ENCODE measurements around the gene SSBP1. TPM values are rescaled to one million over a fixed set of nuclear protein-coding genes. Genes with fewer than 3 reads are reported as not detected.
"Not testable (repeated sequence)": the region's sequence is repeated elsewhere in the genome, so short reads cannot be mapped to it uniquely, and the experiment has no call there.

SSBP1 gene
- total RNA-seq (2014; rRNA removed; shearing (Covaris generic)): 165 and 173 TPM in 2 replicates

- peak; percentile 83 for DNase-seq
- Histone ChIP-seq H3K36me3 (replicated peaks; ENCODE audit: control insufficient read depth, insufficient read depth, low read length) (peaks cover 21% of the 10 kb centered on the region), H3K27me3 (ENCODE audit: control insufficient read depth, insufficient read depth, low read length) (no peaks in the 10 kb centered on the region), H3K4me3 (ENCODE audit: insufficient read depth, low read depth, low read length) (peak within 1 kb of the TSS; percentile 82)
Observed at GRCh38 chr7:141737836-141738591, at the start of gene SSBP1. Gene SSBP1, plus strand, starts transcription at chr7:141738358. Its CDS starts 809 bp downstream, at chr7:141739167.

- not testable (repeated sequence) for H3K27me3 ChIP-seq (ENCODE audit: control insufficient read depth, insufficient read depth, low read length); DNase-seq; H3K36me3 ChIP-seq (replicated peaks; ENCODE audit: control insufficient read depth, insufficient read depth, low read length); H3K4me3 ChIP-seq (ENCODE audit: insufficient read depth, low read depth, low read length)
Observed at GRCh38 chr7:141689072-141689825, 48.9 kb upstream of the SSBP1 start.

- Histone ChIP-seq H3K36me3 (replicated peaks; ENCODE audit: control insufficient read depth, insufficient read depth, low read length) (no peaks in the 10 kb centered on the region), H3K4me3 (ENCODE audit: insufficient read depth, low read depth, low read length) (no peak overlapping the region), H3K27me3 (ENCODE audit: control insufficient read depth, insufficient read depth, low read length) (no peaks in the 10 kb centered on the region)
- no peak for DNase-seq
Observed at GRCh38 chr7:141691540-141691939, 46.6 kb upstream of the SSBP1 start.

- Histone ChIP-seq H3K27me3 (ENCODE audit: control insufficient read depth, insufficient read depth, low read length) (no peaks in the 10 kb centered on the region), H3K36me3 (replicated peaks; ENCODE audit: control insufficient read depth, insufficient read depth, low read length) (no peaks in the 10 kb centered on the region), H3K4me3 (ENCODE audit: insufficient read depth, low read depth, low read length) (no peak overlapping the region)
- DNase-seq: no peak
Observed at GRCh38 chr7:141691961-141692360, 46.2 kb upstream of the SSBP1 start.

GRCh38 chr7:141693082-141693481 is 45.1 kb upstream of the SSBP1 start:
- no peaks in the 10 kb centered on the region for H3K27me3 ChIP-seq (ENCODE audit: control insufficient read depth, insufficient read depth, low read length)
- H3K4me3 ChIP-seq (ENCODE audit: insufficient read depth, low read depth, low read length): no peak overlapping the region
- H3K36me3 ChIP-seq (replicated peaks; ENCODE audit: control insufficient read depth, insufficient read depth, low read length): no peaks in the 10 kb centered on the region
- no peak for DNase-seq

- Histone ChIP-seq H3K4me3 (ENCODE audit: insufficient read depth, low read depth, low read length) (no peak overlapping the region), H3K27me3 (ENCODE audit: control insufficient read depth, insufficient read depth, low read length) (no peaks in the 10 kb centered on the region), H3K36me3 (replicated peaks; ENCODE audit: control insufficient read depth, insufficient read depth, low read length) (no peaks in the 10 kb centered on the region)
- DNase-seq: no peak
Observed at GRCh38 chr7:141695803-141696289, 42.3 kb upstream of the SSBP1 start.

GRCh38 chr7:141696348-141696747 is 41.8 kb upstream of the SSBP1 start:
- no peaks in the 10 kb centered on the region for H3K27me3 ChIP-seq (ENCODE audit: control insufficient read depth, insufficient read depth, low read length)
- H3K4me3 ChIP-seq (ENCODE audit: insufficient read depth, low read depth, low read length): no peak overlapping the region
- no peak for DNase-seq
- H3K36me3 ChIP-seq (replicated peaks; ENCODE audit: control insufficient read depth, insufficient read depth, low read length): no peaks in the 10 kb centered on the region

GRCh38 chr7:141697211-141697871 is 40.8 kb upstream of the SSBP1 start:
- H3K4me3 ChIP-seq (ENCODE audit: insufficient read depth, low read depth, low read length): no peak overlapping the region
- no peaks in the 10 kb centered on the region for H3K36me3 ChIP-seq (replicated peaks; ENCODE audit: control insufficient read depth, insufficient read depth, low read length)
- DNase-seq: no peak
- H3K27me3 ChIP-seq (ENCODE audit: control insufficient read depth, insufficient read depth, low read length): no peaks in the 10 kb centered on the region

- H3K36me3 ChIP-seq (replicated peaks; ENCODE audit: control insufficient read depth, insufficient read depth, low read length): no peaks in the 10 kb centered on the region
- H3K4me3 ChIP-seq (ENCODE audit: insufficient read depth, low read depth, low read length): no peak overlapping the region
- peaks cover 5% of the 10 kb centered on the region for H3K27me3 ChIP-seq (ENCODE audit: control insufficient read depth, insufficient read depth, low read length)
- no peak for DNase-seq
Observed at GRCh38 chr7:141698247-141699015, 39.7 kb upstream of the SSBP1 start.

GRCh38 chr7:141699860-141700259 is 38.3 kb upstream of the SSBP1 start:
- Histone ChIP-seq H3K36me3 (replicated peaks; ENCODE audit: control insufficient read depth, insufficient read depth, low read length) (no peaks in the 10 kb centered on the region), H3K4me3 (ENCODE audit: insufficient read depth, low read depth, low read length) (no peak overlapping the region), H3K27me3 (ENCODE audit: control insufficient read depth, insufficient read depth, low read length) (peaks cover 5% of the 10 kb centered on the region)
- no peak for DNase-seq

GRCh38 chr7:141700296-141700847 is 37.8 kb upstream of the SSBP1 start:
- DNase-seq: no peak
- Histone ChIP-seq H3K27me3 (ENCODE audit: control insufficient read depth, insufficient read depth, low read length) (peaks cover 5% of the 10 kb centered on the region), H3K4me3 (ENCODE audit: insufficient read depth, low read depth, low read length) (no peak overlapping the region), H3K36me3 (replicated peaks; ENCODE audit: control insufficient read depth, insufficient read depth, low read length) (no peaks in the 10 kb centered on the region)

GRCh38 chr7:141700848-141701371 is 37.2 kb upstream of the SSBP1 start:
- peak; percentile 39 for DNase-seq
- peak overlapping the region; percentile 63 for H3K4me3 ChIP-seq (ENCODE audit: insufficient read depth, low read depth, low read length)
- no peaks in the 10 kb centered on the region for H3K36me3 ChIP-seq (replicated peaks; ENCODE audit: control insufficient read depth, insufficient read depth, low read length)

GRCh38 chr7:141701489-141702046 is 36.6 kb upstream of the SSBP1 start:
- H3K27me3 ChIP-seq (ENCODE audit: control insufficient read depth, insufficient read depth, low read length): peaks cover 5% of the 10 kb centered on the region
- DNase-seq: peak; percentile 91
- no peaks in the 10 kb centered on the region for H3K36me3 ChIP-seq (replicated peaks; ENCODE audit: control insufficient read depth, insufficient read depth, low read length)
- peak overlapping the region; percentile 63 for H3K4me3 ChIP-seq (ENCODE audit: insufficient read depth, low read depth, low read length)

More at GRCh38 chr7:141700848-141701371, 37.2 kb upstream of the SSBP1 start:
- peaks cover 5% of the 10 kb centered on the region for H3K27me3 ChIP-seq (ENCODE audit: control insufficient read depth, insufficient read depth, low read length)
